ENCODE measurements around the gene SPATA31A3.
"Not testable (repeated sequence)": the region's sequence is repeated elsewhere in the genome, so short reads cannot be mapped to it uniquely, and the experiment has no call there.

The SPATA31A3 gene

DNA sequence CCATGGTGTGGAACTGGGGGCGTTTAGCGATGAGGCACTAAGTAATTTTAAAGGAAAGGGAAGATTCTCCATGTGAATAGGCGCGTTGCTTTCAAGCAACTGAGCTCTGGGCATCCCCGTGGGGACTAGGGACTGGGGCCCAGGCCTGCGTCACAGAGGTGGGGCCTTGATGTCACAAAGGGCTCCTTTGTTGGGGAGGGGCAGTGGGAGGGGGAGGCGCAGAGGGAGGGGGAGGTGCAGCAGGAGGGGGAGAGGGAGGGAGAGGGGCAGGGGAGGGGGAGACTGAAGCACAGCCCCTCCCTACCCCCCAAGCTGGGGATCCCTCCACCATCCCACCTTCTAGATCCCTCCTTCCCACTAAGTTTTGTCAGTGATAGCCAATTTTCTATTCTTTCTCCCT lies at the start of gene SPATA31A3:
SPATA31A3 (minus strand) TSS at position 101 of the 400 bp plus-strand sequence; CDS start at position 72, 29 bp downstream.
- not testable (repeated sequence) for DNase-seq (ENCODE audit: low spot score)

DNA sequence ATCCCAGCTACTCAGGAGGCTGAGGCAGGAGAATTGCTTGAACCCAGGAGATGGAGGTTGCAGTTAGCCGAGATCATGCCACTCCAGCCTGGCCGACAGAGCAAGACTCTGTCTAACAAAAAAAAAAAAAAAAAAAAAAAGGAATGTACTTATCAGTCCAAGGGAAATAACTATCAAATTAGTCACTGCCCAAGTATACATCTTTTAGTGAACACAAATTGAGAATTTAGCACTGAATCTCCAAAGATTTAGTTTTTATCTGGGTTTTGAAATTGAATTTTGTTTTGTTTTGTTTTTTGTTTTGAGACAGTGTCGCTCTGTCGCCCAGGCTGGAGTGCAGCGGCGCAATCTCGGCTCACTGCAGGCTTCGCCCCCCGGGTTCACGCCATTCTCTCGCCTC lies 39.8 kb downstream of the SPATA31A3 start:
- DNase-seq (ENCODE audit: low spot score) = not testable (repeated sequence)

DNA sequence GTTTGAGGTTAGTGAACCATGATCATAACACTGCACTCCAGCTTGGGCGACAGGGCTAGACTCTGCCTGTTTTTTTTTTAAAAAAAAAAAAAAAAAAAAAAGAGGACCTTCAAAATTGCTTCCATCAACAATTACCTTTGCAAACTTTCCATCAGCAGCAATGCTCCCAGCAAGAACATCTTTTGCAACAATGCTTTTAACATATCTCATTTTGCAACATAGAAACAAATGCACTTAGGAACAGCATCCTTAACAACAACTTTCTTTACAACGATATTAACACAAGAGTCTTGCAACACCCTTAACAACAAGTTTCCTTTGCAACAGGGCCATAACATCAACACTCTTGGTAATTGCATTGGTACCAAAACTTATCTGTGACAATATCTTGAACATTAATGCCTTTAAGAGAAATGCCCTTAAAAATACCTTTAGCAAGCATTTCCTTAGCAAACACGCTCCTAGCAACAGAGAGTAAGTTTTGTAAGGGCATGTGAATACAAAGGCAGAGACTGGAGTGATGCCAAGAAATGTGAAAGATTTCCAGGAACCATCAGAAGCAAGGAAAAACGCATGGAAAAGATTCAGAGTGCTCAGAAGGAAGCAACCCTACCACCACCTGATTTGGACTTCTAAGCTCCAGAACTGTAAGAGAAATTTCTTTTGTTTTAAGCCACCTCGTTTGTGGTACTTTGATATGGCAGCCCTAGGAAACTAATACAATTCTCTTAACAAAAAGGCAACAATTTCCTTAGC lies 49.8 kb downstream of the SPATA31A3 start:
- DNase-seq (ENCODE audit: low spot score) = not testable (repeated sequence)

DNA sequence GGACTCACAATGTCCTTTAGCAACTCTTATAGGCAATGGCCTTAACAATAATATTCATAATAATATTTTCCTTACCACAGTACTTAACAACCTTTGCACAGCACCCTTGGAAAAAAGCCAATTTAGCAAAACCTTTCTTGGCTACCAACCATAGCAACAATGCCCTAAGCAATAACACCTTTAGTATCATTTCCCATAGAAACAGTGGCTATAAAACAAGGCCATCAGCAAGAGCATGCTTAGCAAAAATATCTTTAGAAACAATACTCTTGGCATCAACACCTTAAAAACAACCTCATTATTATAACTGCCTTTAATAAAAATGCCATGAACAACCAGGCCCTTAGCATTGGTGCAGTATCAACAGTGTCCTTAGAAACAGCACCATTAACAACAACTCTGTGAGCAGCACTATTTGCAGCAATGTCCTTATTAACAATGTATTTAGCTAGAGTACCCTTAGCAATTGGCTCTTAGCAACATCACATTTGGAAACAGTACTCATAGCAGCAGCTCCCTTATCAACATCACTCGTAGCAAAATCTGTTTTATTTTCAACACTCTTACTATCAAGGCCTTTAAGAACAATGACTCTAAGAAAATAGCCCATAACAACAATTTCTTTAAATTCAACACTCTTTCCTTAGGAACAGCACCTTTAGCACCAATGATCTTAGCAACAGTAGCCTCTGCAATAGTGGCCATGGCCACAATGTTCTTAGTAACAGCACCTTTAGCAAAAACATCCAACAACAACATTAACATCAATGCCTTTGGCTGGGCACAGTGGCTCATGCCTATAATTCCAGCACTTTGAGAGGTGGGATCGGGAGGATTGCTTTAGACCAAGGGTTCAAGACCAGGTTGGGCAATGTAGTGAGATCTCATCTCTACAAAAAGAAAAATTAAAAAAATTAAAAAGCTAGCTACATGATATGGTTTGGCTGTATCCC lies 52.2 kb downstream of the SPATA31A3 start:
- not testable (repeated sequence) for DNase-seq (ENCODE audit: low spot score)

DNA sequence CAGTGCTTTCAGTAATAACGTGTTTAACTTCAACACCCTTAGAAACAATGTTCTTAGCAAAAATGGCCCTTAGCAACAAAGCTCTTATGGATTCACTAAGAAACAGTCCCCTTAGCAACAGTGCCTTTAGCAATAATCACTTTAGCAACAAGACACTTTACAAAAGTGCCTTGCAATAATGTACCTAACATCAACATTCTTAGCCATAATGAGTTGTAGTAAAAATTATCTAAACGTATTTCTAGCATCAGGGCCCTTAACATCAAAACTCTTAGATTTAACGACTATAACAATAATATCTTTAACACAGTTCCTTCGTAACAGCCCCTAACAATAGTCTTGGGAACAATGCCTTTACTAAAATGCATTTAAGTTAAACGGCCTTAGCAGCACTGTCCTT lies 54.0 kb downstream of the SPATA31A3 start:
- DNase-seq (ENCODE audit: low spot score) = not testable (repeated sequence)

DNA sequence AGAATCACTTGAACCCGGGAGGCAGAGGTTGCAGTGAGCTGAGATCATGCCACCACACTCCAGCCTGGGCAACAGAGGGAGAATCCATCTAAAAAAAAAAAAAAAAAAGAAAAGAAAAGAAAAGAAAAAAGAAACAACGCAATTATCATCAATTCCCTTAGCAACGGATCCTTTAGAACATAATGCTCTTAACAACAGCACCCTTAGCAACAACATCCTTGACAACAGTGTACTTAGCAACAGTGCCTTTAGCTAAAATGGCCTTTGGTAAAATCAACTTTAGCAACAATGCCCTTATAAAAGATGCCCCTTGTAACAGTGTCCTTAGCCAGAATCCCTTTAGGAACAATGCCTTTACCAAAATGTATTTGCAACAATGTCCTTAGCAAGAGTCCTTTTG lies 54.7 kb downstream of the SPATA31A3 start:
- DNase-seq (ENCODE audit: low spot score) = not testable (repeated sequence)
